ENCODE results near the gene SH3TC1. TPM values are rescaled to one million over a fixed set of nuclear protein-coding genes. Genes with fewer than 3 reads are reported as not detected.

The SH3TC1 gene
- total and polyA plus RNA-seq, 4 donors = 6.5 to 34.6 (median 25.8) TPM

- peak overlapping the region in 1 of 2 donors; percentile 69 for H3K27ac ChIP-seq (ENCODE audit: low read depth in 1 of 2, low read length in 2 of 2)
- no peak overlapping the region for H3K4me3 ChIP-seq (ENCODE audit: low read depth in 1 of 3, low read length in 3 of 3)
- 70% methylated on average over 7 of the region's 7 CpGs for WGBS
- TF ChIP-seq REST (IDR thresholded peaks at IDR 0.05) = peak; percentile 22
- TF ChIP-seq RXRA (IDR thresholded peaks at IDR 0.05) = peak in 1 of 2 donors; percentile 32
- no peak for TF ChIP-seq RAD21 (IDR thresholded peaks at IDR 0.05)
- H3K27me3 ChIP-seq (ENCODE audit: control insufficient read depth in 4 of 4, insufficient read depth in 4 of 4, low read length in 3 of 4) = no peaks in the 10 kb centered on the region
- no peaks in the 10 kb centered on the region for H3K36me3 ChIP-seq (ENCODE audit: control insufficient read depth in 4 of 4, insufficient read depth in 3 of 4, low read depth in 1 of 4, low read length in 3 of 4)
- no peak overlapping the region for H3K9ac ChIP-seq (ENCODE audit: low read depth in 1 of 2, low read length in 2 of 2)
- no peak for DNase-seq (ENCODE audit: low spot score)
- no peaks in the 10 kb centered on the region for H3K9me3 ChIP-seq (ENCODE audit: control insufficient read depth in 4 of 4, low read length in 3 of 4)
- H3K4me1 ChIP-seq (ENCODE audit: control insufficient read depth in 4 of 4, insufficient read depth in 4 of 4, low read length in 3 of 4) = peaks cover 13 to 24% (median 18%) of the 10 kb centered on the region in 4 donors
Observed at GRCh38 chr4:8248091-8248490, 49.0 kb downstream of the SH3TC1 start.

DNA sequence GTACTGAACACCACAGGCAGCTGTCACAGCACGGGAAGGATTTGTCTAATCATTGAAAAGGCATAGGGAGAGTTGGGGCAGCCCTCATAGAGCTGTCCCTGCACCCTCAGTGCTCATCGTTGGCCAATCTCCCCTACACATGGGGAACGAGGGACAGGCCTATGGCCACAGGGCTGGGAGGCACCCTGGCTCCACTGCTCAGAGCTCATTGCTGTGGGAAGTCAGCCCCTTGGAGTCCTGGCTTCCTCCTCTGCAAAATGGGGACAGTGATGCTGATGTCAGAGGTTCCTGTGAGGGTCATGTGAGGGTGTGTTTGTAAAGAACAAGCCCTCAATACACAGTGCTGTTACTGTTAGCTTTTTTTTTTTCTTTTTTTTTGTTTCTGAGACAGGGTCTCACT, 51.1 kb downstream of the SH3TC1 start:
- peaks cover 13 to 24% (median 18%) of the 10 kb centered on the region in 4 donors for H3K4me1 ChIP-seq (ENCODE audit: control insufficient read depth in 4 of 4, insufficient read depth in 4 of 4, low read length in 3 of 4)
- no peaks in the 10 kb centered on the region for H3K9me3 ChIP-seq (ENCODE audit: control insufficient read depth in 4 of 4, low read length in 3 of 4)
- no peaks in the 10 kb centered on the region for H3K27me3 ChIP-seq (ENCODE audit: control insufficient read depth in 4 of 4, insufficient read depth in 4 of 4, low read length in 3 of 4)
- no peak for DNase-seq (ENCODE audit: low spot score)
- TF ChIP-seq EGR1 (IDR thresholded peaks at IDR 0.05; ENCODE audit: low read depth in 2 of 2) (no peak), FOXA1 (IDR thresholded peaks at IDR 0.05) (no peak), ZBTB33 (IDR thresholded peaks at IDR 0.05) (no peak), RXRA (IDR thresholded peaks at IDR 0.05) (no peak), ATF3 (IDR thresholded peaks at IDR 0.05) (no peak), TAF1 (conservative IDR thresholded peaks at IDR 0.05) (no peak), REST (IDR thresholded peaks at IDR 0.05) (no peak), FOXA2 (IDR thresholded peaks at IDR 0.05) (no peak), YY1 (IDR thresholded peaks at IDR 0.05) (no peak), HNF4G (IDR thresholded peaks at IDR 0.05) (no peak), HNF4A (conservative IDR thresholded peaks at IDR 0.05) (no peak), NR2F2 (IDR thresholded peaks at IDR 0.05) (no peak), CTCF (IDR thresholded peaks at IDR 0.05; ENCODE audit: low read depth, low read length, missing input control) (no peak), RAD21 (IDR thresholded peaks at IDR 0.05) (no peak), GABPA (IDR thresholded peaks at IDR 0.05 in 1 of 2, conservative IDR thresholded peaks at IDR 0.05 in 1 of 2) (no peak), SP1 (IDR thresholded peaks at IDR 0.05) (no peak)
- TF ChIP-seq, protein P1, sequence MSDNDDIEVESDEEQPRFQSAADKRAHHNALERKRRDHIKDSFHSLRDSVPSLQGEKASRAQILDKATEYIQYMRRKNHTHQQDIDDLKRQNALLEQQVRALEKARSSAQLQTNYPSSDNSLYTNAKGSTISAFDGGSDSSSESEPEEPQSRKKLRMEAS (IDR thresholded peaks at IDR 0.05) = no peak
- H3K36me3 ChIP-seq (ENCODE audit: control insufficient read depth in 4 of 4, insufficient read depth in 3 of 4, low read depth in 1 of 4, low read length in 3 of 4) = no peaks in the 10 kb centered on the region
- no peak overlapping the region for H3K9ac ChIP-seq (ENCODE audit: low read depth in 1 of 2, low read length in 2 of 2)
- H3K27ac ChIP-seq (ENCODE audit: low read depth in 1 of 2, low read length in 2 of 2) = no peak overlapping the region
- 80% methylated on average over 3 of the region's 3 CpGs for WGBS
- H3K4me3 ChIP-seq (ENCODE audit: low read depth in 1 of 3, low read length in 3 of 3) = no peak overlapping the region
